HUES6 (cell line): Measurements from ENCODE around the gene HERPUD2.

Experiments used
- H3K27ac ChIP-seq: 2 replicates; pipeline ENCODE4 v1.7.0; 2013; ENCODE audit warnings: low read depth, mild to moderate bottlenecking, low read length, inconsistent platforms
- H3K27me3 ChIP-seq: 2 replicates; pipeline ENCODE4 v1.6.1; 2013; ENCODE audit warnings: low read length; ENCODE audit not compliant: control insufficient read depth, insufficient read depth
- H3K36me3 ChIP-seq: 2 replicates; pipeline ENCODE4 v1.6.1; 2013; ENCODE audit warnings: low read length; ENCODE audit not compliant: control insufficient read depth, insufficient read depth
- H3K4me1 ChIP-seq: 2 replicates; pipeline ENCODE4 v1.6.1; 2013; ENCODE audit warnings: low read length; ENCODE audit not compliant: control insufficient read depth, insufficient read depth
- H3K4me3 ChIP-seq: 2 replicates; pipeline ENCODE4 v1.5.1; 2013; ENCODE audit warnings: low read depth, low read length
- H3K9ac ChIP-seq: one replicate; pipeline ENCODE4 v1.6.1; 2013; ENCODE audit warnings: mild to moderate bottlenecking, low read length
- H3K9me3 ChIP-seq: 2 replicates; pipeline ENCODE4 v1.6.1; 2013; ENCODE audit warnings: low read depth, low read length; ENCODE audit not compliant: control insufficient read depth, insufficient read depth

The HERPUD2 gene

DNA sequence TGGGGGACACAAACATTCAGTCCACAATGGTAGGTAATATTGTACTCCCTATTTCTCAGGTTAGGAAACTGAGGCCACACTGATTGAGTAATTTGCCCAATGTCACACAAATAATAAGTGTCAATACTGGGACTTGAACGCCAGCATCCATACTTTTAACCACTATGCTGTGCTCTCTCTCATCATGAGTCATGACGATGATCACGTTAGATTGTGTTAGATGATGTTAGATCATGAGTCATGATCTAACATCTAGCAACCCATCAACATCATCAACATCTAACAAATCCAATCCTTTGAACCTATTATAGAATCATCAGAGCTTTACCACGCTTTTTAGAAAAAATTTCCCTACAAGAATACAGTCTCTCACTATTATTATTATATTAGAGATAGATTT is 28.1 kb upstream of the HERPUD2 start:
- no peak overlapping the region for H3K27ac ChIP-seq
- H3K4me1 ChIP-seq, result no peaks in the 10 kb centered on the region; the same call in 1 of the 2 replicates
- no peak overlapping the region for H3K4me3 ChIP-seq

DNA sequence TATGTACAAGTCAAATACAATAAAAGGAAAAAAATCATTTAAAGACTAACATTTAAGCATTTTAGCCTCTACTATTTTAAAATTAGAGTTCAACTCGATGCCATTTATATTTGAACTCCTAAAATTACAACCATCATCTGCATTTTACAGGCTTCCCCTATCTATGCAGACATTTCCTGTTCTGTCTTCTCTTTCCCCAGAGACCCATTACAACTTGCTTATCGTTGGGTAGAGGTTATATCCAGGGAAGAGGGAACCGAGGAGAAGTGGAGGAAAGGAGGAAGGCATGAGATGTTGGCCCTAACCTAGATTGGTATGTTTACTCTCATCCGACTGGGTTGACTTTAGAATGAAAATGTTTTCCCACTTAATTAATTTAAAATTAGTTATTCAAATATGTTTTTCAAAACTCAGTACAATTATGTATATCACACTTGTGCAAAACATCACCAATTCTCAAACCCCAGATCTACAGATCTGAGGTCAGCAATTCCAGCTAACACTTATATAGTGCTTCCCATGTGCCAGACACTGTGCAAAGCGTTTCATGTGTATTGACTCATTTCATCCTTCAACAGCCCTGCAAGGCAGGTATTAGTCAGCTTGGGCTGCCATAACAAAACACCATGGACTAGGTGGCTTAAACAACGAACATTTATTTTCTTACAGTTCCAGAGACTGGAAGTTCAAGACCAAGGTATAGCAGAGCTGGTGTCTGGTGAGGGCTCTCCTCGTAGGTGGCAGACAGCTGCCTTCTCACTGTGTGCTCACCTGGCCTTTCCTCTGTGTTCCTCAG is 27.3 kb upstream of the HERPUD2 start:
- H3K36me3 ChIP-seq, result no peaks in the 10 kb centered on the region
- no peak overlapping the region for H3K27ac ChIP-seq
- no peaks in the 10 kb centered on the region for H3K9me3 ChIP-seq
- no peaks in the 10 kb centered on the region for H3K4me1 ChIP-seq
- H3K27me3 ChIP-seq, result no peaks in the 10 kb centered on the region
- H3K9ac ChIP-seq, result no peak overlapping the region
- no peak overlapping the region for H3K4me3 ChIP-seq

More for the DNA sequence above, 28.1 kb upstream of the HERPUD2 start:
- no peak overlapping the region for H3K9ac ChIP-seq
- H3K36me3 ChIP-seq, result no peaks in the 10 kb centered on the region
- H3K27me3 ChIP-seq, result no peaks in the 10 kb centered on the region
- H3K9me3 ChIP-seq, result no peaks in the 10 kb centered on the region

DNA sequence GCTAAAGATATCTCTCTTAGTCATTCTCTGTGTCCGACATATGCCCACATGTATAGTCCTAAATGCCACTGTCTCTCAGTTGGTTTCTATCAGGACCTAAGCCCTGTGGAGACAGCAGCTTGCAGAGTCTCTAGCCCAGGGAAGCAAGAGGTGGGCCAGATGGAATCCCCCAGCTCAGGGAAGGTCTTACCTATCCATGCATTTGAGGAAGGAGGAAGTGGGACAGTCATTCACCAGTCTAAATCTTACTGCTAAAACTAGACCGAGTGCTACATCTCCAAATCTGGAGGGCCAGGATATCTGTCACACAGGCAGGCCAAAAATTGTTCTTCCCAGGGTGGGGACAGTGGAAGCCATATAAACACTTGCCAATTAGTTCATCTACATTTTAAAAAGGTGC is 26.4 kb upstream of the HERPUD2 start:
- H3K9ac ChIP-seq, result no peak overlapping the region
- H3K9me3 ChIP-seq, result no peaks in the 10 kb centered on the region
- no peaks in the 10 kb centered on the region for H3K4me1 ChIP-seq
- no peak overlapping the region for H3K4me3 ChIP-seq
- no peak overlapping the region for H3K27ac ChIP-seq
- H3K27me3 ChIP-seq, result no peaks in the 10 kb centered on the region
- no peaks in the 10 kb centered on the region for H3K36me3 ChIP-seq

DNA sequence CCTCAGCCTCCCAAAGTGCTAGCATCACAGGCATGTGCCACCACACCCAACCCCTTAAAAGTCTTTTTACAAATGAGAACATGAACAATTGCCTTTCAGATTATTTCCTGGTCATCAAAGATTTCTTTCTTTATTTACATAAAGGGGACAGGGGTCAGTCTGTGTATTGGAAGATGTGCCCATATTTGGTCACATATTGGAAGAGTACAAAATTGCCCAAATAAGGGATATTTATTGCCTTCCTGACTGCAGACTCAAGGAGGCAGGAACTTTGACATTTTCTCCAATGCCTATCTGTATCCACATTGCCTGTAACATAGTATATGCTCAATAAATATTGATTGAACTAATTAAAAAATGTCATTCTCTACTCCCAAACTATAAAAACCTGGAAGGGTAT is 25.9 kb upstream of the HERPUD2 start:
- H3K27ac ChIP-seq, result no peak overlapping the region
- no peak overlapping the region for H3K4me3 ChIP-seq
- no peaks in the 10 kb centered on the region for H3K9me3 ChIP-seq
- H3K4me1 ChIP-seq, result no peaks in the 10 kb centered on the region
- no peak overlapping the region for H3K9ac ChIP-seq
- H3K36me3 ChIP-seq, result no peaks in the 10 kb centered on the region
- H3K27me3 ChIP-seq, result no peaks in the 10 kb centered on the region

- Histone ChIP-seq H3K4me3 (no peak overlapping the region), H3K36me3 (no peaks in the 10 kb centered on the region), H3K4me1 (no peaks in the 10 kb centered on the region), H3K9ac (no peak overlapping the region), H3K9me3 (no peaks in the 10 kb centered on the region), H3K27ac (no peak overlapping the region), H3K27me3 (no peaks in the 10 kb centered on the region)
These were observed 25.1 kb upstream of the HERPUD2 start for GRCh38 chr7:35720032-35720431.

GRCh38 chr7:35718047-35718446 is 23.1 kb upstream of the HERPUD2 start:
- Histone ChIP-seq H3K9ac (no peak overlapping the region), H3K27me3 (no peaks in the 10 kb centered on the region), H3K4me1 (no peaks in the 10 kb centered on the region), H3K9me3 (no peaks in the 10 kb centered on the region), H3K27ac (no peak overlapping the region), H3K4me3 (no peak overlapping the region), H3K36me3 (no peaks in the 10 kb centered on the region)

- Histone ChIP-seq H3K36me3 (no peaks in the 10 kb centered on the region), H3K27ac (no peak overlapping the region), H3K27me3 (no peaks in the 10 kb centered on the region), H3K9me3 (no peaks in the 10 kb centered on the region), H3K4me1 (no peaks in the 10 kb centered on the region), H3K4me3 (no peak overlapping the region), H3K9ac (no peak overlapping the region)
These were observed 22.6 kb upstream of the HERPUD2 start for GRCh38 chr7:35717516-35717915.

DNA sequence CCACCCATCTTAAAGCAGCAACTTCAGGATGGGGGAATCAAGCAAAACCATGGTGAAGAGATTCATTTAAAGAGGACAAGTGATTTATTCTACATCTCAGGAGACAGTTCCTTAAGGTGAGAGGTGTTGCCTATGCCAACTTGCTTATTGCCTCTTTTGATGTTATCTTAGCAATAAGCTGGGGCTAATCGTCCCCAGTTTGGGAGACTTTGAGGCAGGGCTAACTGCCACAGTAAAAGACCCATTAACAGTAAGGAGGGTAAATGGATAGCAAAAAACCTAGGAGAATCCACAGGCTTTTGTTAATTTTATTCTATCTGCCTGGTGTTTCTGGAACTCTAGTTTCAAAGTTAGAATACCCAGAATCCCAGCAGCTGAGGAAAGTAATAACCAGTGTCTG is 22.1 kb upstream of the HERPUD2 start:
- H3K27me3 ChIP-seq, result no peaks in the 10 kb centered on the region
- no peak overlapping the region for H3K4me3 ChIP-seq
- H3K27ac ChIP-seq, result no peak overlapping the region
- H3K9me3 ChIP-seq, result no peaks in the 10 kb centered on the region
- no peaks in the 10 kb centered on the region for H3K36me3 ChIP-seq
- H3K4me1 ChIP-seq, result no peaks in the 10 kb centered on the region
- no peak overlapping the region for H3K9ac ChIP-seq

DNA sequence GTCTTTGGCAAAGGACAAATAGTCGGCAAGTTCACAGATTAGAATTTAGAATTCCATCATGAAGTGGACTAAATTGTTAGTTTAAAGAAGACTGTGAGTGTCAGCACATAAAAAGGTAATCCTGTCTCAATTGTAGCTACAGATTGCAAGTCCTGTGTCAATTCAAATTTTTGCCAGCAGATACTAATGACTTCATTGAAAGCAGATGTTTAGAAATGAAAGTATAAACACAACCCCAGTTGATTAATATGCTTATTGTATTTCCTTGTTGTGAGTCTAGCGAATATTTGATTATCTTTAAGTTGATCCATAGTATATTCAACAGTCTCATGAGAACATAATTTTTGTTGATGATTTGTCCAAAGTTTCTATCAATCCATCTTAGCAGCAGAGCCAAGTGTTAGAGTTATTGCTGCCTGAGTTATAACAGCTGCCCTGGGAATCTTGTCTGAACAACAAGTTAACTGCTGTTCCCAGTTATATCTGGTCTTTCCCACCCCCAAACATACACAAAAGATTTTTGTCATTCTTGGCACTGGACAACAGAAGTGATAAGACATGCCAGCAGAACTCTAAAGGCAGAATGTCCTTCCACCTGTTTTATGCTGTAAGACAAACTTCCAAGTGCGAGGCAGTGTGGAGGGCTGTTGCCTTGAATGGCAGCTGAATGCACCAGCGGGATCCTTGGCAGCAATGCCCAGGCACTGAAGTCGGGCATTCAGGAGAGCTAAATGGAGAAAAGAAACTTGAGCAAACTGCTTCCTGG is 21.3 kb upstream of the HERPUD2 start:
- H3K9ac ChIP-seq, result no peak overlapping the region
- H3K27me3 ChIP-seq, result no peaks in the 10 kb centered on the region
- H3K4me3 ChIP-seq, result no peak overlapping the region
- no peaks in the 10 kb centered on the region for H3K36me3 ChIP-seq
- no peaks in the 10 kb centered on the region for H3K9me3 ChIP-seq
- no peak overlapping the region for H3K27ac ChIP-seq
- H3K4me1 ChIP-seq, result no peaks in the 10 kb centered on the region

GRCh38 chr7:35714862-35715261 is 19.9 kb upstream of the HERPUD2 start:
- Histone ChIP-seq H3K27ac (no peak overlapping the region), H3K27me3 (no peaks in the 10 kb centered on the region), H3K4me3 (no peak overlapping the region), H3K36me3 (no peaks in the 10 kb centered on the region), H3K9me3 (no peaks in the 10 kb centered on the region), H3K9ac (no peak overlapping the region), H3K4me1 (no peaks in the 10 kb centered on the region)

DNA sequence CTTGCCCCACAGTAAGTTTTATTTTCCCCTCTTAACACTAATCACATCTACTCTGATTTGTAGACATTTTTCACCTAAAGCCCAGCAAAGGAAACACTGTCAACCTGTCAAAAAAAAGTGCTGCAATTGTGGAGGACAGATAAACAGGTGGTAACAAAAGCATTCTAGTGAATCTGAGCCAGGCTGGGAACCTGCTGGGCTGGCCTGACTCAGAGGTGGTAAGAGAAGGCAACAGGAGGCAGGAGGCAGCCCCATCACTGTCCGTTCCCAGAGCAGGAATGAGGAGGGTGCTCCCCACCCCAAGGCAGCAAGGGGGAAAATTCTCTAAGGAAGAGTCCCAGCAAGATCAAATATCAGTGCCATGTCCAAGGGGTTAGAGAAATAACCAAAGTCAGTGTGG is 19.5 kb upstream of the HERPUD2 start:
- H3K4me1 ChIP-seq, result no peaks in the 10 kb centered on the region

More for the DNA sequence above, 19.5 kb upstream of the HERPUD2 start:
- no peak overlapping the region for H3K4me3 ChIP-seq
- no peak overlapping the region for H3K9ac ChIP-seq
- H3K36me3 ChIP-seq, result no peaks in the 10 kb centered on the region
- H3K27ac ChIP-seq, result no peak overlapping the region
- H3K9me3 ChIP-seq, result no peaks in the 10 kb centered on the region
- H3K27me3 ChIP-seq, result no peaks in the 10 kb centered on the region
